Aorta (tissue), 5 donors: ENCODE results near the gene LPAR1. TPM values are rescaled to one million over a fixed set of nuclear protein-coding genes. Genes with fewer than 3 reads are reported as not detected.
A peak's percentile ranks its signal among the peaks of the same experiment; 100 is the strongest.

Experiments used
- ATAC-seq: fragments of 200-7000 bp; cut with Tn5 transposase; one replicate; pipeline ENCODE4 v1.9.1; 2022; ENCODE audit warnings: moderate library complexity; ENCODE audit not compliant: low FRiP score
- DNase-seq, 2 donors: peaks; one replicate each; pipeline ENCODE4 v3.0.0-alpha.2; 2020
- H3K27ac ChIP-seq, 2 donors: one replicate each; pipeline ENCODE4 v1.5.1; 2013; ENCODE audit warnings: low read length in 2 of 2, mild to moderate bottlenecking in 2 of 2, moderate library complexity in 2 of 2, control low read depth in 1 of 2, inconsistent platforms in 1 of 2, low read depth in 1 of 2
- H3K27me3 ChIP-seq, 2 donors: one replicate each; pipeline ENCODE4 v1.6.1; 2013; ENCODE audit warnings: control low read depth in 1 of 2, low read length in 1 of 2, mild to moderate bottlenecking in 1 of 2, moderate library complexity in 1 of 2; ENCODE audit not compliant: insufficient read depth in 2 of 2, control insufficient read depth in 1 of 2
- H3K36me3 ChIP-seq, 2 donors: one replicate each; pipeline ENCODE4 v1.6.1; 2013; ENCODE audit warnings: control low read depth in 1 of 2, low read length in 1 of 2, mild to moderate bottlenecking in 1 of 2; ENCODE audit not compliant: insufficient read depth in 2 of 2, control insufficient read depth in 1 of 2
- H3K4me1 ChIP-seq, 2 donors: one replicate each; pipeline ENCODE4 v1.6.1; 2013; ENCODE audit warnings: low read length in 2 of 2, control low read depth in 1 of 2, mild to moderate bottlenecking in 1 of 2, moderate library complexity in 1 of 2; ENCODE audit not compliant: insufficient read depth in 2 of 2, control insufficient read depth in 1 of 2
- H3K4me3 ChIP-seq, 2 donors: one replicate each; pipeline ENCODE4 v1.5.1; 2013; ENCODE audit warnings: low read length in 2 of 2, control low read depth in 1 of 2, mild to moderate bottlenecking in 1 of 2
- H3K9me3 ChIP-seq: one replicate; pipeline ENCODE4 v1.6.1; 2013; ENCODE audit warnings: mild to moderate bottlenecking, low read length; ENCODE audit not compliant: control insufficient read depth
- WGBS, 2 donors: extraction: QIAGEN DNeasy Blood & Tissue Kit; methylation state at CpG; one replicate each; pipeline ENCODE4 v1.1.7; 2013; 5-methylcytosine and 5-hydroxymethylcytosine counted together
- intact Hi-C, 2 donors: fragments of 100-400 bp; cut with DNase I; formaldehyde crosslinking; loops; one replicate each; pipeline versions ENCODE4 v1.14.2 to v1.15.0; 2022
- polyA plus RNA-seq, 2 donors: library from polyadenylated mRNA; stranded (reverse); fragments of 200-250 nt; gene quantifications; one replicate each; pipeline ENCODE4 v1.2.3, GENCODE V29; 2013
- total RNA-seq, 2 donors: library from RNA; stranded (reverse); fragmentation: NEBNext Ultra II Directional; extraction: Animal tissue kit (Norgen Biotek cat#: 25700); gene quantifications; one replicate each; pipeline ENCODE4 v1.2.1, GENCODE V29; 2021
- donor health status: healthy with polysubstance abuse.
- donor health status: Bipolar disorder and iron deficiency.
- donor health status: DM: no; HTN: no; CAD: no.
- donor health status: DM: no; HTN: no; CAD: no.
- donor health status: DM: yes; HTN: yes; CAD: no.

Gene LPAR1
- total and polyA plus RNA-seq, 4 donors, result 28.1 to 125 (median 94.4) TPM

- DNase-seq (no peak), ATAC-seq (no peak)
- peaks cover 0 to 1% of the 10 kb centered on the region in 2 donors for H3K36me3 ChIP-seq
- no peak overlapping the region for H3K27ac ChIP-seq
- no peaks in the 10 kb centered on the region for H3K27me3 ChIP-seq
- H3K4me1 ChIP-seq, result peaks cover 0 to 7% of the 10 kb centered on the region in 2 donors
- intact Hi-C loops, result no loop called here
- 94 to 100% methylated on average over 1 of the region's 1 CpG for WGBS, 2 donors
- no peaks in the 10 kb centered on the region for H3K9me3 ChIP-seq
- H3K4me3 ChIP-seq, result no peak overlapping the region
Measured at GRCh38 chr9:110986529-110986928, 51.7 kb downstream of the LPAR1 start.

DNA sequence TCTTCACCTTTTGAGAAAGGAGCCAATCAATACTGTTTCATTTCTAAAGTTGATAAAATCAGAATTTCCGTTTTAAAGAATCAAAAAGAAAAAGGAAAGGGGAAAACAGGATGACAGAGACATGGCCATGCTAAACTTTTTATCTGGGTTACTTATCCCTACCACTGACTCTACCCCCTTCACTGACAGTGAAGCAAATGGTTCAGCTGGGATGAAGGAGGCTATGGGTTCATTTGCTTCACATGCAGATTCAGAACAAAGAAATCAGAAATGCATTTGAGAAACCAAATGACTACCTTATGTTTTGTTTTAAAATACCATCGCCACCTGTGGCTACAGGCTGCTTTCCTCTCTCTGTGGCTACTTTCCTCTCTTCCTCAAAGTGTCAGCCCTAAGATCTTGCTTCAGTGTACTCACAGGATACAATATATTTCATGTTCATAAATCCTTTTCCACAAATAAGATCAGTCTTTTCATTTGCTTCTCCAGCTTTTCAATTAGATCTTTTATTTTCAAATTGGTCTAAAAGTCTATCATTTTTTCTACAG lies 53.3 kb downstream of the LPAR1 start:
- intact Hi-C loops, result no loop called here
- DNase-seq, result no peak
- peaks cover 0 to 7% of the 10 kb centered on the region in 2 donors for H3K4me1 ChIP-seq

DNA sequence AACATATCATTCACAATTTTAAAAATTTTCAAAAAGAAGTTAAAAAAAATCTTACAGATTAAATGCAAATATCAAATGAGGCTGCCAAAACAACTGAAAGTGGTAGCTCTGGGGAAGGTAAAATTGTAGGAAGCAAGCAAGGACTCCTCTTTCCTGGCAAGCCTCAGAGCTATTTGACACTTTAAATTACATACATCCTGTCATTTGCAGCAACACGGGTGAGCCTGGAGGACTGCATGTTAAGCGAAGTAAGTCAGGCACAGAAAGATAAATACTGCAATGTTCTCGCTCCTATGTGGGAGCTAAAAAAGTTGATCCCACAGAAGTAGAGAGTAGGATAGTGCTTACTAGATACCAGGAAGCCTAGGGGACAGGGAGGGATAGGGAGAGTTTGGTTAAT lies 58.0 kb downstream of the LPAR1 start:
- no peak for DNase-seq
- no peak for ATAC-seq
- no peaks in the 10 kb centered on the region for H3K36me3 ChIP-seq
- H3K4me3 ChIP-seq, result no peak overlapping the region
- 87 to 91% methylated on average over 3 of the region's 3 CpGs for WGBS, 2 donors
- no peak overlapping the region for H3K27ac ChIP-seq
- H3K27me3 ChIP-seq, result no peaks in the 10 kb centered on the region
- H3K4me1 ChIP-seq, result peaks cover 3 to 7% of the 10 kb centered on the region in 2 donors
- intact Hi-C loops, result no loop called here
- no peaks in the 10 kb centered on the region for H3K9me3 ChIP-seq

More for the DNA sequence above, 53.3 kb downstream of the LPAR1 start:
- Histone ChIP-seq H3K27me3 (no peaks in the 10 kb centered on the region), H3K4me3 (no peak overlapping the region), H3K36me3 (no peaks in the 10 kb centered on the region), H3K9me3 (no peaks in the 10 kb centered on the region), H3K27ac (no peak overlapping the region)
- ATAC-seq, result no peak
- WGBS, 2 donors, result 90 to 93% methylated on average over 2 of the region's 2 CpGs

- no peak for ATAC-seq
- intact Hi-C loops, result no loop called here
- Histone ChIP-seq H3K27ac (no peak overlapping the region), H3K36me3 (no peaks in the 10 kb centered on the region), H3K4me1 (peaks cover 3 to 4% of the 10 kb centered on the region in 2 donors), H3K9me3 (no peaks in the 10 kb centered on the region), H3K27me3 (no peaks in the 10 kb centered on the region), H3K4me3 (no peak overlapping the region)
- no peak for DNase-seq
Measured at GRCh38 chr9:110979636-110980035, 58.6 kb downstream of the LPAR1 start.

DNA sequence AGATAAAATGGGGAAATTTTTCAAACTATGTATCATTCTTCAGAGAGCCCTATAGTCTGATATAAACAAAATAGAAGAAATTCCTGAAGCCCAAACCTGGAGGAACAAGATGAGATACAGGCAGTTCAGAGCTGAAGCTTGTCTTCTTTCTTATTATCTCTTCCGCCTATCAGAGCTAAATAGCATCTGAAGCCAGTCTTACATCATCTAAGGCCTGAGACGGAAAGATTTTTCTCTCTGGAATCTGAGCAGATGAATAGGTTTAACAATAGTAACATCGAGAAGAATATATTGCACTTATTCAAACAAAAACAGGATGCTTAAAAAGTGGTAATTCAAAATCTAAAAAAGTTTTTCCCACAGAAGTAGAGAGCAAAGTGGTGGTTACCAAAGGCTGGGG lies 59.8 kb downstream of the LPAR1 start:
- ATAC-seq (no peak), DNase-seq (no peak)
- intact Hi-C loops, result no loop called here
- H3K4me1 ChIP-seq, result peaks cover 3 to 6% of the 10 kb centered on the region in 2 donors
- H3K27me3 ChIP-seq, result no peaks in the 10 kb centered on the region
- H3K9me3 ChIP-seq, result no peaks in the 10 kb centered on the region
- H3K27ac ChIP-seq, result no peak overlapping the region
- H3K36me3 ChIP-seq, result no peaks in the 10 kb centered on the region
- H3K4me3 ChIP-seq, result no peak overlapping the region
- WGBS, 2 donors, result 81 to 88% methylated on average over 3 of the region's 3 CpGs

DNA sequence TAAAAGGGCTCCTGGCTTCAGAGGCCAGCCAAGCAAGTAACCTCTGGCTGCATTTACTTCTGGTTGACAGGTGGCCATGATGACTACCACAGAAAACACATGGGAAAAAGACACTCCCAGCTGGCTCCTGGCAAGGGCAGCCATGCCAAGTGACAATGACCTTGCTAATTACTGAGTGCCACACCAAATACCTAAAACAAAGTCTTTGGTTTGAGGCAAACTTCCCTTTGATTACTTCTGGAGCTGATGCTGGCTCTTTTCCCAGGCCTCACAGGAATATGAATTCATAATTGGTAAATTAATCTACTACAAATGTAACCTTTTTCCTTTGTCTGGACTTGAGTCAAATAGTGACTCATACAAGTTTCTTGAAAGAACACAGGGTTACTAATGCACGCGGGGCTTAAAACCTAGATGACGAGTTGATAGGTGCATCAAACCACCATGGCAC lies 61.0 kb downstream of the LPAR1 start:
- DNase-seq, result no peak
- intact Hi-C loops, result no loop called here

GRCh38 chr9:110975969-110976368 lies 62.3 kb downstream of the LPAR1 start:
- Histone ChIP-seq H3K27me3 (no peaks in the 10 kb centered on the region), H3K27ac (no peak overlapping the region), H3K4me3 (no peak overlapping the region), H3K36me3 (peaks cover 0 to 2% of the 10 kb centered on the region in 2 donors), H3K4me1 (peaks cover 3 to 6% of the 10 kb centered on the region in 2 donors), H3K9me3 (no peaks in the 10 kb centered on the region)
- DNase-seq (no peak), ATAC-seq (no peak)
- intact Hi-C loops, result no loop called here
- WGBS, 2 donors, result 83 to 88% methylated on average over 6 of the region's 6 CpGs

More for the DNA sequence above, 61.0 kb downstream of the LPAR1 start:
- 1 to 7% methylated on average over 3 of the region's 3 CpGs for WGBS, 2 donors
- peak overlapping the region in 1 of 2 donors; percentile 27 for H3K27ac ChIP-seq
- H3K36me3 ChIP-seq, result peaks cover 0 to 1% of the 10 kb centered on the region in 2 donors
- ATAC-seq, result peak; percentile 34
- no peak overlapping the region for H3K4me3 ChIP-seq
- H3K27me3 ChIP-seq, result no peaks in the 10 kb centered on the region
- H3K9me3 ChIP-seq, result no peaks in the 10 kb centered on the region
- peaks cover 3 to 6% of the 10 kb centered on the region in 2 donors for H3K4me1 ChIP-seq

- no peak overlapping the region for H3K27ac ChIP-seq
- intact Hi-C loops, result no loop called here
- H3K36me3 ChIP-seq, result peaks cover 0 to 2% of the 10 kb centered on the region in 2 donors
- 95 to 98% methylated on average over 2 of the region's 2 CpGs for WGBS, 2 donors
- no peaks in the 10 kb centered on the region for H3K27me3 ChIP-seq
- DNase-seq (no peak), ATAC-seq (no peak)
- H3K4me3 ChIP-seq, result no peak overlapping the region
- H3K4me1 ChIP-seq, result peaks cover 3 to 6% of the 10 kb centered on the region in 2 donors
- H3K9me3 ChIP-seq, result no peaks in the 10 kb centered on the region
Measured at GRCh38 chr9:110975278-110975677, 63.0 kb downstream of the LPAR1 start.

GRCh38 chr9:110971705-110972104 lies 66.6 kb downstream of the LPAR1 start:
- Histone ChIP-seq H3K4me1 (peaks cover 0 to 3% of the 10 kb centered on the region in 2 donors), H3K9me3 (no peaks in the 10 kb centered on the region), H3K4me3 (no peak overlapping the region), H3K36me3 (peaks cover 0 to 2% of the 10 kb centered on the region in 2 donors), H3K27ac (no peak overlapping the region), H3K27me3 (no peaks in the 10 kb centered on the region)
- DNase-seq (no peak), ATAC-seq (no peak)
- intact Hi-C loops, result no loop called here
- 92 to 93% methylated on average over 5 of the region's 5 CpGs for WGBS, 2 donors
